ENCODE measurements around the gene MYO9B. TPM values are rescaled to one million over a fixed set of nuclear protein-coding genes. Genes with fewer than 3 reads are reported as not detected.
"Not testable (repeated sequence)": the region's sequence is repeated elsewhere in the genome, so short reads cannot be mapped to it uniquely, and the experiment has no call there.

MYO9B gene
- total RNA-seq, 1 donor from 2014 or later: 137 TPM

DNA sequence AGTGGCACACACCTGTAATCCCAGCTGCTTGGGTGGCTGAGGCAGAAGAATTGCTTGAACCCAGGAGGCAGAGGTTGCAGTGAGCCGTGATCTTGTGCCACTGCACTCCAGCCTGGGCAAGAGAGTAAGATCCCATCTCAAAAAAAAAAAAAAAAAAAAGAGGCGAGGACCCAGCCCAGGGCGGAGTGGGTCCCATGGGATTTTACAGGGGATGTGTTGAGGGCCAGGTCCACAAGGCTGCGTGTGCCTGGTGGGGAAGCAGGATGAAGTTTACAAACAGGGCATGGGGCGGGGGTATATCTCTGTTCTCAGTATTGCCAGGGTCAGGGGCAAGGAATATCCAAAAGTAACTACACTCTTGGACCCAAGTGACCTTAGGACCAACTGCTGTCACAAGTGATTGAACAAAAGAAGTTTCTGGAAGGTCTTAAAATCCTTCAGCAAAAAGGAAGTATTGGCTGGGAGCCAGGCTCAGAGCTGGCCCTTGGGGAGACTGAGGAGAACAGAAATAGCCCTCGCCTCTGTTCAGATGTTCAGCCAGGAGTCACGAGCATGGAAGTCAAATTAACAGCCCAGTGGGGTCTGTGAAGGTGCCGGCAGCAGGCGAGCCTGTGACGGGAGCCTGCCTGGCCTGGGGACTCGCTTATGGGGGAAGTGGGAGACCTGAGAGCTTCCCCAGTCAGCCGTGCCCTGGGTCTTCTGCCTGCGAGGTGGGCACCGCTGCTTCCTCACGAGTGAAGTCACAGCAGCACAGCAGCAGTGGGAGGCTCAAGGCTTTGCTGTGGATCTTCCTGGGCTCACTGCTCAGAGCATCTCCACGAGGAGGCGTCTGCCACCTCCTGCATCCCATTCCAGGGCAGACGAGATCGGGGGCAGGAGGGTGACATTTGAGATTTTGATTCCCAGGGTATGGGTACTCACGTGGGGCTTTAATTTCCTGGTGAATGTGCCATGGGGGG is 6.4 kb downstream of the MYO9B start:
- Mint-ChIP-seq H3K4me3 (no peak overlapping the region), H3K27me3 (ENCODE audit: insufficient read depth) (no peaks in the 10 kb centered on the region), H3K4me1 (ENCODE audit: low read depth) (peaks cover 32% of the 10 kb centered on the region), H3K27ac (no peak overlapping the region), H3K9me3 (no peaks in the 10 kb centered on the region), H3K36me3 (ENCODE audit: low read depth) (peaks cover 7% of the 10 kb centered on the region)
- DNase-seq (ENCODE audit: low spot score): no peak
- intact Hi-C loops (cut with micrococcal nuclease): no loop called here

DNA sequence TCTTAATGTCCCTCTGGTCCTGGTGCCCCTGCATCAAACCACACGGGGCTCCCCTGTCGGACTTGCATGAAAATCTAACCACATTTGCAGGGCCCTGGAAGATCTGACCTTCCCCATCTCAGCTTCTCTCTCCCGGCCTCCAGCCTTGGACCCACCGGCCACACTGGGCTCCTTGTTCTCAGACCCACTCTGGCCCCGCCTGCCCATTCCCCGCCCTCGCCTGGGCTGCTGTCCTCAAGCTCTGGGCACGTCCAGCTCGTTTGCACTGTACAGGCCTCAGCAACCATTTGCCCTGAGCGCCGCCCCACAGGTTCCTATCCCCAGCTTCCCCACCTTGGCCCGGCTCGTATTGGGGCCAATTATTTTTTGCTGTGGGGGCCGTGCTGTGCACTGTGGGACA is 10.5 kb downstream of the MYO9B start:
- Mint-ChIP-seq H3K27ac (no peak overlapping the region), H3K4me1 (ENCODE audit: low read depth) (peaks cover 27% of the 10 kb centered on the region), H3K36me3 (ENCODE audit: low read depth) (peaks cover 10% of the 10 kb centered on the region), H3K4me3 (no peak overlapping the region), H3K27me3 (ENCODE audit: insufficient read depth) (no peaks in the 10 kb centered on the region), H3K9me3 (no peaks in the 10 kb centered on the region)
- intact Hi-C loops (cut with micrococcal nuclease): no loop called here
- no peak for DNase-seq (ENCODE audit: low spot score)

DNA sequence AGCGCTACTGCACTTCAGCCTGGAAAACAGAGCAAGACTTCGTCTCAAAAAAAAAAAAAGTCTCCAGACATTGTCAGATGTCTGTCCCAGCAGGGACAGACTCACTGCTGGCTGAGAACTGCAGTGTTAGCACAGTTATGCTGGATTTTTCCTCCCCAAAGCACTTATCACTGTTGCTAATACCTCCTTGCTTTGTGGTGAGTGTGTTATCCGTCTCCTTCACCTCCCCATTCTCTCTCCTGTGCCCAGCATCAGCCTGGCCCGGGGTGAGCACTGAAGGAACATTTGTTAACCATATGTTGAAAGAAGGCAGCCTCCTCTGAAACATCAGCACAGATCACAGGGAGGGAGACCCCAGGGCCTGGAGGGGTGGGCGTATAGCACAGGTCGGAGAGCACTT is 11.3 kb downstream of the MYO9B start:
- Mint-ChIP-seq H3K4me3 (no peak overlapping the region), H3K27me3 (ENCODE audit: insufficient read depth) (no peaks in the 10 kb centered on the region), H3K36me3 (ENCODE audit: low read depth) (peaks cover 10% of the 10 kb centered on the region), H3K27ac (peak overlapping the region; percentile 36), H3K4me1 (ENCODE audit: low read depth) (peaks cover 27% of the 10 kb centered on the region), H3K9me3 (no peaks in the 10 kb centered on the region)
- no peak for DNase-seq (ENCODE audit: low spot score)
- intact Hi-C loops (cut with micrococcal nuclease): no loop called here

DNA sequence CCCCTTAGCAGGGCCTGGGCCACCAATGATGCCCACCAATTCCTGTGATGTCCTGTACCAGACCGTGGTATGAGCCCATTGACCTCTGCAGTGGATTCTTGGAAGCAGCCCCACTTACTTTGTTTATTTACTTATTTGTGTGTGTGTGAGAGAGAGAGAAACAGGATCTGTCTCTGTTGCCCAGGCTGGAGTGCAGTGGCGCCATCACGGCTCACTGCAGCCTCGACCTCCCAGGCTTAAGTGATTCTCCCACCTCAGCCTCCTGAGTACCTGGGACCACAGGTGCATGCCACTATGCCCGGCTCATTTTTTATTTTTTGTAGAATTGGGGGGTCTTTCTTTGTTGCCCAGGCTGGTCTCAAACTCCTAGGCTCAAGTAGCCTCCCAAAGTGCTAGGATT is 13.0 kb downstream of the MYO9B start:
- Mint-ChIP-seq H3K9me3 (no peaks in the 10 kb centered on the region), H3K27me3 (ENCODE audit: insufficient read depth) (no peaks in the 10 kb centered on the region), H3K27ac (no peak overlapping the region), H3K4me3 (no peak overlapping the region), H3K4me1 (ENCODE audit: low read depth) (peaks cover 27% of the 10 kb centered on the region), H3K36me3 (ENCODE audit: low read depth) (peaks cover 8% of the 10 kb centered on the region)
- intact Hi-C loops (cut with micrococcal nuclease): no loop called here
- DNase-seq (ENCODE audit: low spot score): no peak

DNA sequence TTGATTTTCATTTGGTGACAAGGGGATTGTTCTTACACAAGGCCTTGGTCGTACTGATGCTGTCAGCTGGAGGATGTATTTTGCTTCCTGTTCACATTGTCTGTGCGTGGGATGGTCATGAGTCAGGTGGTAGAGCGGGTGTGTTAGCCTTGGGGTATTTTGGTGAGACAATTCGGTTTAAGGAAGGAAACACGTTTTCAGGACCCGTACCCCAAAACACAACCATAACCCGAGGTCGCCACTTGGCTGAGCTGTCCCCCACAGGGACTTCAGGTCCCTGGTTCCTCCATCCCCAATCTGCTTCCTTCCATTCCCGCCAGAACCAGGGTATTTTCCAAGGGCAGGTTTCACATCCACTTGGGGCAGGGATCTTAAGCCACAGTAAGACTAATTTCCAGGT is 15.0 kb downstream of the MYO9B start:
- H3K27me3 Mint-ChIP-seq (ENCODE audit: insufficient read depth): no peaks in the 10 kb centered on the region
- H3K36me3 Mint-ChIP-seq (ENCODE audit: low read depth): peaks cover 12% of the 10 kb centered on the region
- intact Hi-C loops (cut with micrococcal nuclease): no loop called here
- peaks cover 27% of the 10 kb centered on the region for H3K4me1 Mint-ChIP-seq (ENCODE audit: low read depth)
- no peak for DNase-seq (ENCODE audit: low spot score)
- H3K27ac Mint-ChIP-seq: peak overlapping the region; percentile 70
- H3K9me3 Mint-ChIP-seq: no peaks in the 10 kb centered on the region
- H3K4me3 Mint-ChIP-seq: peak overlapping the region; percentile 39

DNA sequence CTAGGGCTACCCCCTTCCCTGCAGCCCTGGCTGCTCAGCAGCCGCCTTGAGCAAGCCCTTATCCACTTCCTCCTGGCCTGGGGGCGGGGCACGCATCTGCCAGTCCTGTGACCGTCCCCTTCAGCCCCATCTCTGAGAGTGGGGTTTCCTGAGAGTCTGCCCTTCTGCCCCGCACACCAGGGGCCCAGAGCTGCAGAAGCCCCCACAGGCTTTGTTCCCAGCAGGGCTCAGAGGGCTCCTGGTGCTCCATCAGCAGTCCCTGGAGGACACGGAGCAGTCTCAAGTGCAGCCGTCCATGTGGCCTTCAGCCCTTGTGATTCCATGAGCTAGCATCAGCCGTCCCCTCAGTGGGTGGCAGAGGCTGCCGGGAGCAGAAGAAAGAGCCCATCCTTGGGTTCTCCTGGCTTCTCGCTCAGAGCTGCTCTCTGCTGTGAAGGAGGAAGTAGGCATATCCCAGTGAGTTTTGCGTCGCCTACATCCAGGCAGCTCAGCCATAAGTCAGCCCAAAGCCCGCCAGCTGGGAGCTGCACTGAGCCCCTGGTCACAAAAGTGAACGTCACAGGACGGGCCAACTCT is 16.3 kb downstream of the MYO9B start:
- H3K9me3 Mint-ChIP-seq: no peaks in the 10 kb centered on the region
- H3K36me3 Mint-ChIP-seq (ENCODE audit: low read depth): peaks cover 12% of the 10 kb centered on the region
- no peak overlapping the region for H3K27ac Mint-ChIP-seq
- no peak for DNase-seq (ENCODE audit: low spot score)
- H3K4me3 Mint-ChIP-seq: no peak overlapping the region
- H3K27me3 Mint-ChIP-seq (ENCODE audit: insufficient read depth): no peaks in the 10 kb centered on the region
- peaks cover 31% of the 10 kb centered on the region for H3K4me1 Mint-ChIP-seq (ENCODE audit: low read depth)
- intact Hi-C loops (cut with micrococcal nuclease): no loop called here

DNA sequence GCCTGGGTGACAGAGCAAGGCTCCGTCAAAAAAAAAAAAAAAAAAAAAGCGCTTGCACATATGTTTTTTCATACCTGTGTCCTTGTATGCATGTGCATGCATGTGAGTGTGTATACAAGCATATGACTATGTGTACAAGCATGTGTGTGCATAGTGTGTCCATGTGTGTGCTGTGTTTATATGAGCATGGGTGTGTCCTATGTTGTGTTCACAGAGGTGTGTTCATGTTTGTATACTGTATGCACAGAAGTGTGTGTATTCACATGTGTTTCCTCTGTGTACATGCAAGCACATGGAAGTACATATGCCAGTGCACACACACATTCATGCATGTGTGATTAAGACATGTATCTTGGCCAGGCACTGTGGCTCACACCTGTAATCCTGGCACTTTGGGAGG is 17.1 kb downstream of the MYO9B start:
- Mint-ChIP-seq H3K9me3 (no peaks in the 10 kb centered on the region), H3K36me3 (ENCODE audit: low read depth) (peaks cover 12% of the 10 kb centered on the region), H3K27ac (no peak overlapping the region), H3K27me3 (ENCODE audit: insufficient read depth) (no peaks in the 10 kb centered on the region), H3K4me3 (no peak overlapping the region), H3K4me1 (ENCODE audit: low read depth) (peaks cover 31% of the 10 kb centered on the region)
- no peak for DNase-seq (ENCODE audit: low spot score)
- intact Hi-C loops (cut with micrococcal nuclease): no loop called here

DNA sequence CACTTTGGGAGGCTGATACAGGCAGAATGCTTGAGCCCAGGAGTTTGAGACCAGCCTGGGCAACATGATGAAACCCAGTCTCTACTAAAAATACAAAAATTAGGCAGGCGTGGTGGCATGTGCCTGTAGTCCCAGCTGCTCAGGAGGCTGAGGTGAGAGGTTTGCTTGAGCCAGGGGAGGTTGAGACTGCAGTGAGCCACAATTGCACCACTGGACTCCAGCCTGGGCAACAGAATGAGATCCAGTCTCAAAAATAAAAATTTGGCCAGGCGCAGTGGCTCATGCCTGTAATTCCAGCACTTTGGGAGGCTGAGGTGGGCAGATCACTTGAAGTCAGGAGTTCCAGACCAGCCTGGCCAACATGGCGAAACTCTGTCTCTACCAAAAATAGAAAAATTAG is 19.1 kb downstream of the MYO9B start:
- H3K27me3 Mint-ChIP-seq (ENCODE audit: insufficient read depth); H3K27ac Mint-ChIP-seq; H3K36me3 Mint-ChIP-seq (ENCODE audit: low read depth); H3K9me3 Mint-ChIP-seq; intact Hi-C loops (cut with micrococcal nuclease); H3K4me3 Mint-ChIP-seq; DNase-seq (ENCODE audit: low spot score): not testable (repeated sequence)
- H3K4me1 Mint-ChIP-seq (ENCODE audit: low read depth): peaks cover 16% of the 10 kb centered on the region

DNA sequence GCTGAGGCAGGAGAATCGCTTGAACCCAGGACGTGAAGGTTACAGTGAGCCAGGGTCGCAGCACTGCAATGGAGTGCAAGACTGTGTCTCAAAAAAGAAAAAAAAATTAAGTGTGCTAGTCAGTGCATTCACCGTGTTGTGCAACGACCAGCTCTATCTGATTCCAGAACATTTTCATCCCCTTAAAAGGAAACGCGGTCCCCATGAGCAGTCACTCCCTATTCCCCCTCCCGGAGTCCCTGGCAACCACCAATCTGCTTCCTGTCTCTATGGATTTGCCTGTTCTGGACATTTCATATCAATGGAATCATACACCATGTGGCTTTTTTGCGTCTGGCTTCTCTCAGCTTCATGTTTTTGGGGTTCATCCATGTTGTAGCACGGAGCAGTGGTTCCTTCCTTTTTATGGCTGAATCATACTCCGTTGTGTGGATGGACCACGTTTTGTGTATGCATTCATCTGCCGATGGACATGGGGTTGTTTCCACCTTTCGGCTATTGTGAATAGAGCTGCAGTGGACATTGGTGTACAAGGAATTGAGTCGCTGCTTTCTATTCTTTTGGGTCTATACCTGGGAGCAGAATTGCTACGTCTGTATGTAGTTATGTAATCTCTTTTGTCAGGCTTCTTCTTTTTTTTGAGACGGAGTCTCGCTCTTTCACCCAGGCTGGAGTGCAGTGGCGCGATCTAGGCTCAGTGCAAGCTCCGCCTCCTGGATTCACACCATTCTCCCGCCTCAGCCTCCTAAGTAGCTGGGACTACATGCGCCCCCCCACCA is 19.8 kb downstream of the MYO9B start:
- Mint-ChIP-seq H3K27me3 (ENCODE audit: insufficient read depth) (no peaks in the 10 kb centered on the region), H3K9me3 (no peaks in the 10 kb centered on the region), H3K27ac (peak overlapping the region; percentile 34), H3K4me3 (no peak overlapping the region), H3K36me3 (ENCODE audit: low read depth) (peaks cover 6% of the 10 kb centered on the region), H3K4me1 (ENCODE audit: low read depth) (peaks cover 11% of the 10 kb centered on the region)
- intact Hi-C loops (cut with micrococcal nuclease): no loop called here
- DNase-seq (ENCODE audit: low spot score): no peak

DNA sequence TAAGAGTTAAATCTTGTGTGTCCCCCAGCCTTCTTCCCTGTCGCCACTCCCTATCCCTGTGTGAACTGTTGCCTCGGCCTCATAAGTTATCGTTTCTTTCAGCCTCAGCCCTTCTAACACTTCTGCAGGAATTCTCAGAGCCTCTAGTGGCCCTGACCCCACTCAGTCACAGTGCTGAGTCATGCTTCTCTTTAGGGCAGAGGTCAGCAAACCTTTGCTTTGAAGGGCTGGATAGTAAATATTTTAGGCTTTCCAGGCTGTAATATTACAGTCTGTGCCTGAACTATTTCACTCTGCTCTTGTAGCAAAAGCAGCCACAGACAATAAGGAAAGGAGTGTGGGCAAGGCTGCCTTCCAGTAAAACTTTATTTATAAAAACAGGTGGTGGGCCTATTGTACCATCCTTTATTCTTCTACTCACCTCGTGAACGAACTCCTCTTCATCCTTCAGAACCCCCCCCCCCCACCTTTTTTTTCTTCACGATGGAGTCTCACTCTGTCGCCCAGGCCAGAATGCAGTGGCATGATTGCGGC is 22.1 kb downstream of the MYO9B start:
- Mint-ChIP-seq H3K9me3 (no peaks in the 10 kb centered on the region), H3K4me3 (no peak overlapping the region), H3K36me3 (ENCODE audit: low read depth) (peaks cover 23% of the 10 kb centered on the region), H3K27me3 (ENCODE audit: insufficient read depth) (no peaks in the 10 kb centered on the region), H3K4me1 (ENCODE audit: low read depth) (peaks cover 12% of the 10 kb centered on the region), H3K27ac (no peak overlapping the region)
- no peak for DNase-seq (ENCODE audit: low spot score)
- intact Hi-C loops (cut with micrococcal nuclease): no loop called here

DNA sequence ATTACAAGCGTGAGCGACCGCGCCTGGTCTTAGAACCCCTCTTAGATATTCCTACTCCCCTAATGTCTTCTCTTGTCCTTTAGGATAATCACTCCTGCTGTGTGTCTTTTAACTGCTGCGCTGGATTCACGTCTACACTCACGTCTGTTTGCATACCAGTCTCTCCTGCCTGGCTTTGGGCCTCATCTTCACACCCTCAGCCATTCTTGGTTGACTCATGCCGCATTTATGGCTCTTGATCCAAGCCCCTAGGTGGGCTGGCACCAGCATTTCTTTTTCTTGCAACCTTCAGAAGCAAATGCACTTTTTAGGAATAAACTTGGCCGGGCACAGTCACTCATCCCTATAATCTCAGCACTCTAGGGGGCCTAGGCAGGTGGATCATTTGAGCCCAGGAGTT is 22.7 kb downstream of the MYO9B start:
- H3K27me3 Mint-ChIP-seq (ENCODE audit: insufficient read depth): no peaks in the 10 kb centered on the region

DNA sequence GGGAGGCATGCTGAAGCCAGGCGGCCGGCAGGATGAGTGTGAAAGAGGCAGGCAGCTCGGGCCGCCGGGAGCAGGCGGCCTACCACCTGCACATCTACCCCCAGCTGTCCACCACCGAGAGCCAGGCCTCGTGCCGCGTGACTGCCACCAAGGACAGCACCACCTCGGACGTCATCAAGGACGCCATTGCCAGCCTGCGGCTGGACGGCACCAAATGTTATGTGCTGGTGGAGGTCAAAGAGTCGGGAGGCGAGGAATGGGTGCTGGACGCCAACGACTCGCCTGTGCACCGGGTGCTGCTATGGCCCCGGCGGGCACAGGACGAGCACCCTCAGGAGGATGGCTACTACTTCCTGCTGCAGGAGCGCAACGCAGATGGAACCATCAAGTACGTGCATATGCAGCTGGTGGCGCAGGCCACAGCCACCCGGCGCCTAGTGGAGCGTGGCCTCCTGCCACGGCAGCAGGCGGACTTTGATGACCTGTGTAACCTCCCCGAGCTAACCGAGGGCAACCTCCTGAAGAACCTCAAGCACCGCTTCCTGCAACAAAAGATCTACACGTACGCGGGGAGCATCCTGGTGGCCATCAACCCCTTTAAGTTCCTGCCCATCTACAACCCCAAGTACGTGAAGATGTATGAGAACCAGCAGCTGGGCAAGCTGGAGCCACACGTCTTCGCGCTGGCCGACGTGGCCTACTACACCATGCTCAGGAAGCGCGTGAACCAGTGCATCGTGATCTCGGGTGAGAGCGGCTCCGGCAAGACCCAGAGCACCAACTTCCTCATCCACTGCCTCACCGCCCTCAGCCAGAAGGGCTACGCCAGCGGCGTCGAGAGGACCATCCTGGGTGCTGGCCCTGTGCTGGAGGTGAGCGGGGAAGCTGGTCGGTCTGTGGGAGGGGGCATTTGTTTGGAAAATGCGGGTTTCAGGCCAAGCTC is 26.4 kb downstream of the MYO9B start:
- Mint-ChIP-seq H3K4me1 (ENCODE audit: low read depth) (peaks cover 14% of the 10 kb centered on the region), H3K27ac (no peak overlapping the region), H3K36me3 (ENCODE audit: low read depth) (peaks cover 37% of the 10 kb centered on the region), H3K9me3 (no peaks in the 10 kb centered on the region), H3K27me3 (ENCODE audit: insufficient read depth) (no peaks in the 10 kb centered on the region), H3K4me3 (no peak overlapping the region)
- no peak for DNase-seq (ENCODE audit: low spot score)
- intact Hi-C loops (cut with micrococcal nuclease): no loop called here

More for the DNA sequence above, 22.7 kb downstream of the MYO9B start:
- no peaks in the 10 kb centered on the region for H3K9me3 Mint-ChIP-seq
- intact Hi-C loops (cut with micrococcal nuclease): no loop called here
- peaks cover 16% of the 10 kb centered on the region for H3K4me1 Mint-ChIP-seq (ENCODE audit: low read depth)
- no peak overlapping the region for H3K27ac Mint-ChIP-seq
- no peak overlapping the region for H3K4me3 Mint-ChIP-seq
- DNase-seq (ENCODE audit: low spot score): no peak
- H3K36me3 Mint-ChIP-seq (ENCODE audit: low read depth): peaks cover 29% of the 10 kb centered on the region

Measured in activated T-helper 1 cell treated with anti-CD3 and anti-CD28 coated beads, Interleukin-12 subunit alpha, Interleukin-12 subunit beta, Interleukin-2, Interleukin-4 antibody, amounts not matched to agents 30 ng/mL and 10 ng/mL and 1 ng/mL, durations not matched to agents 14 hours and 24 hours and 36 hours (primary cell).